HepG2 (cell line): Measurements from ENCODE around the gene OR2AK2. TPM values are rescaled to one million over a fixed set of nuclear protein-coding genes. Genes with fewer than 3 reads are reported as not detected.

ENCODE experiments used
- ATAC-seq: fragments of 200-7000 bp; cut with Tn5 transposase; 3 replicates; pipeline ENCODE4 v1.9.1; 2020; ENCODE audit warnings: mild to moderate bottlenecking, moderate library complexity
- BruUV-seq: library from RNA; stranded (reverse); fragments of 400-500 nt; replicated peaks from 2 replicates; lab custom pipeline; 2021; lab: Mats Ljungman, UMichigan
- CTCF ChIA-PET: fragments of 300-600 bp; formaldehyde crosslinking; extraction: SDS; loops from one replicate; lab custom pipeline; 2021; ENCODE audit warnings: low total read pairs, inconsistent platforms, low intra/inter-chr PET ratio; lab: Yijun Ruan, JAX
- POLR2A ChIA-PET: fragments of 350-600 bp; sonication (Branson Sonifier 250); formaldehyde crosslinking; loops from one replicate; lab custom pipeline; 2020; ENCODE audit warnings: antibody characterized with exemption, inconsistent platforms; lab: Yijun Ruan, JAX
- DNase-seq: peaks from one replicate; pipeline ENCODE4 v3.0.0-alpha.2; 2015; ENCODE audit warnings: low spot score
- FAIRE-seq: peaks from 3 replicates; lab custom pipeline; 2011; peaks lifted over from hg19 to GRCh38; lab: Jason Lieb, UNC
- H2AFZ ChIP-seq: one replicate; pipeline ENCODE4 v1.6.1; 2011; ENCODE audit warnings: low read length, inconsistent platforms
- H3K27ac ChIP-seq: fragments of 300-600 bp; 3 replicates; pipeline ENCODE4 v1.8.0; 2011; ENCODE audit warnings: mixed run types, mild to moderate bottlenecking, mixed read lengths, low read length, inconsistent platforms; ENCODE audit not compliant: insufficient read depth; ENCODE audit errors: extremely low read length
- H3K27me3 ChIP-seq, 2 experiments: fragments of 200-600 bp in 1 of 2; 2 replicates in 1 of 2; 3 replicates in 1 of 2; pipeline versions ENCODE4 v1.6.0 to v1.8.0; 2011; ENCODE audit warnings: low read length in 2 of 2, mild to moderate bottlenecking in 2 of 2, moderate library complexity in 2 of 2, inconsistent platforms in 1 of 2; ENCODE audit not compliant: insufficient read depth in 2 of 2, control insufficient read depth in 1 of 2
- H3K36me3 ChIP-seq, 2 experiments: fragments of 200-600 bp in 1 of 2; replicated peaks in 1 of 2; 2 replicates in 1 of 2; 3 replicates in 1 of 2; pipeline versions ENCODE4 v1.5.1 to v1.8.0; 2011; ENCODE audit warnings: low read length in 2 of 2, inconsistent platforms in 1 of 2; ENCODE audit not compliant: insufficient read depth in 2 of 2, control insufficient read depth in 1 of 2
- H3K4me1 ChIP-seq: 2 replicates; pipeline ENCODE4 v1.5.1; 2012; ENCODE audit warnings: low read length, inconsistent platforms; ENCODE audit not compliant: insufficient read depth
- H3K4me2 ChIP-seq: 2 replicates; pipeline ENCODE4 v1.6.0; 2011; ENCODE audit warnings: low read depth, low read length, inconsistent platforms
- H3K4me3 ChIP-seq, 3 experiments: fragments of 200-600 bp in 1 of 3; sonication (generic), shearing (Covaris generic) in 1 of 3; replicated peaks in 1 of 3; 2 replicates each; pipeline ENCODE4 v1.5.1; 2011 to 2016; ENCODE audit warnings: low read length in 3 of 3, inconsistent platforms in 2 of 3, low read depth in 2 of 3, mild to moderate bottlenecking in 2 of 3, control low read depth in 1 of 3, mixed read lengths in 1 of 3; ENCODE audit not compliant: insufficient read depth in 1 of 3
- H3K79me2 ChIP-seq: one replicate; pipeline ENCODE4 v1.6.1; 2011; ENCODE audit warnings: low read length, inconsistent platforms; ENCODE audit not compliant: insufficient read depth
- H3K9ac ChIP-seq: 2 replicates; pipeline ENCODE4 v1.6.0; 2011; ENCODE audit warnings: mild to moderate bottlenecking, low read depth, low read length, inconsistent platforms; ENCODE audit not compliant: insufficient read depth
- H3K9me3 ChIP-seq: 2 replicates; pipeline ENCODE4 v1.5.1; 2012; ENCODE audit warnings: mild to moderate bottlenecking, low read length
- H4K20me1 ChIP-seq: 2 replicates; pipeline ENCODE4 v1.6.0; 2011; ENCODE audit warnings: inconsistent platforms, mild to moderate bottlenecking, low read length, moderate library complexity; ENCODE audit not compliant: insufficient read depth
- FOXK1 ChIP-seq: sonication (generic); formaldehyde crosslinking; IDR thresholded peaks from 2 replicates; pipeline ENCODE4 v1.4.0; 2020; ENCODE audit warnings: low read depth, missing genetic modification reagents, borderline replicate concordance
- KMT2B ChIP-seq: IDR thresholded peaks from 2 replicates; pipeline ENCODE4 v1.6.1; 2016; ENCODE audit warnings: missing genetic modification reagents, missing compliant biosample characterization
- NR3C1 ChIP-seq: sonication (generic); formaldehyde crosslinking; IDR thresholded peaks from 2 replicates; pipeline ENCODE4 v1.4.0; 2020; ENCODE audit warnings: missing genetic modification reagents
- RAD21 ChIP-seq: fragments of 450-650 bp; formaldehyde crosslinking; IDR thresholded peaks from 2 replicates; pipeline ENCODE4 v1.5.0; 2020; ENCODE audit warnings: mild to moderate bottlenecking
- SALL1 ChIP-seq: sonication (generic); formaldehyde crosslinking; IDR thresholded peaks from 2 replicates; pipeline ENCODE4 v1.8.0; 2022; ENCODE audit warnings: mild to moderate bottlenecking, missing genetic modification reagents
- SRSF1 ChIP-seq: fragments of 200-400 bp; formaldehyde crosslinking; optimal IDR thresholded peaks from 2 replicates; pipeline ENCODE3; 2017; ENCODE audit warnings: mild to moderate bottlenecking, low read depth, low read length, moderate library complexity
- SRSF4 ChIP-seq: fragments of 200-400 bp; formaldehyde crosslinking; IDR thresholded peaks from one replicate; pipeline ENCODE4 v1.6.1; 2018; ENCODE audit warnings: mild to moderate bottlenecking, low read depth, low read length, moderate library complexity; ENCODE audit not compliant: poor library complexity, severe bottlenecking
- TEAD3 ChIP-seq: optimal IDR thresholded peaks from 2 replicates; pipeline ENCODE3; 2016; ENCODE audit warnings: borderline replicate concordance
- ZFP90 ChIP-seq: sonication (generic); formaldehyde crosslinking; IDR thresholded peaks from 2 replicates; pipeline ENCODE4 v1.8.0; 2022; ENCODE audit warnings: missing genetic modification reagents, mild to moderate bottlenecking, inconsistent platforms, borderline replicate concordance
- ZMYM4 ChIP-seq: sonication (generic); formaldehyde crosslinking; IDR thresholded peaks from 2 replicates; pipeline ENCODE4 v1.8.1; 2023; ENCODE audit warnings: mild to moderate bottlenecking, missing genetic modification reagents
- ZNF263 ChIP-seq: sonication (generic); formaldehyde crosslinking; IDR thresholded peaks from 2 replicates; pipeline ENCODE4 v1.4.0; 2020; ENCODE audit warnings: missing genetic modification reagents
- ZNF30 ChIP-seq: sonication (generic); formaldehyde crosslinking; IDR thresholded peaks from 2 replicates; pipeline ENCODE4 v1.5.0; 2020; ENCODE audit warnings: mild to moderate bottlenecking, missing genetic modification reagents
- ZNF83 ChIP-seq: sonication (generic); formaldehyde crosslinking; IDR thresholded peaks from 2 replicates; pipeline ENCODE4 v1.4.0; 2020; ENCODE audit warnings: missing genetic modification reagents, mild to moderate bottlenecking, borderline replicate concordance
- ZNF841 ChIP-seq: sonication (generic); formaldehyde crosslinking; IDR thresholded peaks from 2 replicates; pipeline ENCODE4 v1.8.1; 2023; ENCODE audit warnings: missing genetic modification reagents, borderline replicate concordance
- WGBS: methylation state at CpG from one replicate; pipeline ENCODE4 v1.1.6; 2017; ENCODE audit warnings: low lambda C conversion rate; 5-methylcytosine and 5-hydroxymethylcytosine counted together
- in situ Hi-C: cut with HindIII; loops from 2 replicates; pipeline ENCODE4 v1.10.0; 2017; ENCODE audit warnings: low pct_unique_long_range_greater_than_20kb; ENCODE audit not compliant: extremely low pct_ligation_motif_present
- intact Hi-C: fragments of 100-400 bp; cut with micrococcal nuclease; formaldehyde crosslinking; loops from one replicate; pipeline ENCODE4 v1.10.0; 2022; ENCODE audit not compliant: unreplicated experiment
- polyA plus RNA-seq, 8 experiments: library from polyadenylated mRNA; depleted of rRNA in 3 of 8; stranded (reverse) in 7 of 8; unstranded in 1 of 8; fragments of >200 nt; fragmentation: Illumina TruSeq in 4 of 8; extraction: Trizol in 4 of 8; gene quantifications; 2 replicates each; pipeline versions ENCODE4 v1.2.1 to v1.2.3, GENCODE V29; 2011 to 2016; ENCODE audit warnings: low read depth in 4 of 8, missing spikeins in 1 of 8, mixed read lengths in 1 of 8; ENCODE audit not compliant: insufficient read depth in 1 of 8
- total RNA-seq, 5 experiments: library from RNA; depleted of rRNA; stranded (reverse); fragments of >200 nt; fragmentation: Illumina TruSeq; extraction: Trizol; gene quantifications; 2 replicates each; pipeline ENCODE4 v1.2.3, GENCODE V29; 2016; ENCODE audit warnings: low read depth in 1 of 5
- TF ChIP-seq, protein P1 (sequence below): sonication (generic); formaldehyde crosslinking; IDR thresholded peaks from 2 replicates; pipeline ENCODE4 v1.4.0; 2020; ENCODE audit warnings: mild to moderate bottlenecking, missing genetic modification reagents

Gene OR2AK2
- total and polyA plus RNA-seq, 2 of the 13 experiments (the other 11 are each of a cell fraction or from before 2014, with no cell fraction given), result not detected

DNA sequence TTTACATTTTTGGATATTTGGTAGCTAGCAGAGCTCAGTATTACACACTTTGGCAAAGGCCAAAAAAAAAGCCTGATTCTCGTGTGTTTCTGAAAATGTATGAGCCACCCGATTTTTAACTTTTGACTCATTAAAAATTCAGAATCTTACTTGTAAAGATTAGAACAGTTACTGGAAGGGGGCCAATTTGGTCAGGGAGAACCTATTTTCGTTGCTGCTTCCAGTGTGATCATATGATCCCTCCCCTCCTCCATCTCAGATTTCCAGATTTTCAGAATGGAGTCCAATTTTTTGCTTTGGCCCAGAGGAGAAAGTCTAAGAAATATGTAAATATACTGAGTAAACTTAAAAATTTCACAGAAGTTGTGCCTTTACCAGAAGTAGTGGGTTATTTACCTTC is 3.2 kb upstream of the OR2AK2 start (continued):
- TF ChIP-seq ZNF263 (no peak), KMT2B (CRISPR knock-in tag) (no peak), ZNF30 (CRISPR knock-in tag) (no peak)
- TF ChIP-seq, protein P1, sequence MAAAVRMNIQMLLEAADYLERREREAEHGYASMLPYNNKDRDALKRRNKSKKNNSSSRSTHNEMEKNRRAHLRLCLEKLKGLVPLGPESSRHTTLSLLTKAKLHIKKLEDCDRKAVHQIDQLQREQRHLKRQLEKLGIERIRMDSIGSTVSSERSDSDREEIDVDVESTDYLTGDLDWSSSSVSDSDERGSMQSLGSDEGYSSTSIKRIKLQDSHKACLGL (CRISPR knock-in tag), result no peak

DNA sequence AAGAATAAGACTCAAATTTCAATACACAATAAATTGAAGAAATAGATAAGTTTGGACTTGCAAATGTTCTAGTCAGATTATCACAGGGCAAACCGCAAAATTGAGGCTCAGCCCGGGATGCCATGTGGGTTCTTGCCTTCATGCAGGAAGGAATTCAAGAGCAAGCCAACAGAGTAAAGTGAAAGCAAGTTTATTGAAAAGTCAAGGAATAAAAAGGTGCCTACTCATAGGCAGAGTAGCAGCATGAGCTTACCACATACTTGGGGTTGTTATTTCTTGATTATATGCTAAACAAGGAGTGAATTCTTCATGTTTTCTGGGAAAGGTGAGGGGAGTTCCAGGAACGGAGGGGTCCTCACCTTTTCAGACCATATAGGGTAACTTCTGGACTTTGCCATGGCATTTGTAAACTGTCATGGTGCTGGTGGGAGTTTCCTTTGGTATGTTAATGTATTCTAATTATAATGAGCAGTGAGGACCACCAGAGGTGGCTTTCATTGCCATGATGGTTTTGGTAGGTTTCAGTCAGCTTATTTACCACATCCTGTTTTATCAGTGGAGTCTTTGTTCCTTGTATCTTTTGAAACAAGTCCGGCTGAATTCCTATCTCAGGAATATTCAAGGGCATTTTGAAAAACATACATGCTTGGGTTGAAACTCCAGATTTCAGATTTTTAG is 2.0 kb upstream of the OR2AK2 start:
- H2AFZ ChIP-seq, result no peak overlapping the region
- no peak for FAIRE-seq

More for the DNA sequence above, 2.0 kb upstream of the OR2AK2 start:
- TF ChIP-seq TEAD3 (CRISPR knock-in tag) (no peak), NR3C1 (CRISPR knock-in tag) (no peak), SRSF4 (no peak), ZNF841 (CRISPR knock-in tag) (no peak), ZFP90 (CRISPR knock-in tag) (no peak), ZMYM4 (CRISPR knock-in tag) (no peak), ZNF83 (CRISPR knock-in tag) (no peak), SRSF1 (no peak), RAD21 (CRISPR knock-in tag) (no peak), FOXK1 (CRISPR knock-in tag) (no peak), SALL1 (CRISPR knock-in tag) (no peak)
- no peak for DNase-seq
- in situ Hi-C loops, result no loop called here
- ChIA-PET POLR2A (no interaction called here), CTCF (no interaction called here)
- no peaks in the 10 kb centered on the region for H3K27me3 ChIP-seq
- no peaks in the 10 kb centered on the region for H3K36me3 ChIP-seq
- intact Hi-C loops, result no loop called here
- no peaks in the 10 kb centered on the region for H3K4me1 ChIP-seq
- no peak overlapping the region for H3K4me3 ChIP-seq
- ATAC-seq, result no peak
- no peak overlapping the region for H3K9ac ChIP-seq
- BruUV-seq, result no TSS peak
- H4K20me1 ChIP-seq, result no peaks in the 10 kb centered on the region
- under 1% methylated on average over 4 of the region's 4 CpGs for WGBS
- no peaks in the 10 kb centered on the region for H3K79me2 ChIP-seq
- H3K27ac ChIP-seq, result no peak overlapping the region
- H3K4me2 ChIP-seq, result no peak overlapping the region
- H3K9me3 ChIP-seq, result peaks cover 52% of the 10 kb centered on the region
